Effector memory CD4-positive, alpha-beta T cell (primary cell): ENCODE results near the gene PMVK.

Experiments
- DNase-seq, 3 donors: peaks; one replicate each; pipeline ENCODE4 v3.0.0-alpha.2; 2020
- H3K27ac ChIP-seq: 2 replicates; pipeline ENCODE4 v1.7.0; 2013; ENCODE audit warnings: mild to moderate bottlenecking, low read length, moderate library complexity; ENCODE audit not compliant: insufficient read depth, poor library complexity, severe bottlenecking
- H3K27me3 ChIP-seq: replicated peaks from 2 replicates; pipeline ENCODE4 v1.7.0; 2013; ENCODE audit warnings: mild to moderate bottlenecking, low read length; ENCODE audit not compliant: insufficient read depth, control insufficient read depth, poor library complexity, severe bottlenecking
- H3K36me3 ChIP-seq: 2 replicates; pipeline ENCODE4 v1.7.0; 2013; ENCODE audit warnings: mild to moderate bottlenecking, low read length, moderate library complexity; ENCODE audit not compliant: control insufficient read depth, insufficient read depth
- H3K4me1 ChIP-seq: 2 replicates; pipeline ENCODE4 v1.7.0; 2013; ENCODE audit warnings: low read length, mild to moderate bottlenecking; ENCODE audit not compliant: control insufficient read depth, insufficient read depth, poor library complexity, severe bottlenecking
- H3K4me3 ChIP-seq: 2 replicates; pipeline ENCODE4 v1.7.0; 2013; ENCODE audit warnings: low read length, low read depth, mild to moderate bottlenecking; ENCODE audit not compliant: insufficient read depth, poor library complexity, severe bottlenecking
- H3K9me3 ChIP-seq: 2 replicates; pipeline ENCODE4 v1.7.0; 2013; ENCODE audit warnings: mild to moderate bottlenecking, low read length, moderate library complexity; ENCODE audit not compliant: control insufficient read depth

Gene PMVK

GRCh38 chr1:154948079-154948478 is 11.6 kb upstream of the PMVK start:
- H3K4me1 ChIP-seq: peaks cover 47% of the 10 kb centered on the region
- DNase-seq: no peak
- no peaks in the 10 kb centered on the region for H3K27me3 ChIP-seq
- H3K4me3 ChIP-seq: no peak overlapping the region
- H3K27ac ChIP-seq: peak overlapping the region; percentile 53
- peaks cover 58% of the 10 kb centered on the region for H3K36me3 ChIP-seq
- H3K9me3 ChIP-seq: no peaks in the 10 kb centered on the region

- no peaks in the 10 kb centered on the region for H3K27me3 ChIP-seq
- DNase-seq: no peak
- peaks cover 54% of the 10 kb centered on the region for H3K36me3 ChIP-seq
- H3K27ac ChIP-seq: no peak overlapping the region
- no peaks in the 10 kb centered on the region for H3K9me3 ChIP-seq
- peaks cover 47% of the 10 kb centered on the region for H3K4me1 ChIP-seq
- H3K4me3 ChIP-seq: no peak overlapping the region
These were observed 9.7 kb upstream of the PMVK start for GRCh38 chr1:154945962-154946850.

GRCh38 chr1:154945160-154945961 is 8.8 kb upstream of the PMVK start:
- peaks cover 47% of the 10 kb centered on the region for H3K36me3 ChIP-seq
- H3K27me3 ChIP-seq: no peaks in the 10 kb centered on the region
- peak overlapping the region; percentile 80 for H3K27ac ChIP-seq
- DNase-seq: no peak
- no peak overlapping the region for H3K4me3 ChIP-seq
- H3K4me1 ChIP-seq: peaks cover 47% of the 10 kb centered on the region
- H3K9me3 ChIP-seq: no peaks in the 10 kb centered on the region

DNA sequence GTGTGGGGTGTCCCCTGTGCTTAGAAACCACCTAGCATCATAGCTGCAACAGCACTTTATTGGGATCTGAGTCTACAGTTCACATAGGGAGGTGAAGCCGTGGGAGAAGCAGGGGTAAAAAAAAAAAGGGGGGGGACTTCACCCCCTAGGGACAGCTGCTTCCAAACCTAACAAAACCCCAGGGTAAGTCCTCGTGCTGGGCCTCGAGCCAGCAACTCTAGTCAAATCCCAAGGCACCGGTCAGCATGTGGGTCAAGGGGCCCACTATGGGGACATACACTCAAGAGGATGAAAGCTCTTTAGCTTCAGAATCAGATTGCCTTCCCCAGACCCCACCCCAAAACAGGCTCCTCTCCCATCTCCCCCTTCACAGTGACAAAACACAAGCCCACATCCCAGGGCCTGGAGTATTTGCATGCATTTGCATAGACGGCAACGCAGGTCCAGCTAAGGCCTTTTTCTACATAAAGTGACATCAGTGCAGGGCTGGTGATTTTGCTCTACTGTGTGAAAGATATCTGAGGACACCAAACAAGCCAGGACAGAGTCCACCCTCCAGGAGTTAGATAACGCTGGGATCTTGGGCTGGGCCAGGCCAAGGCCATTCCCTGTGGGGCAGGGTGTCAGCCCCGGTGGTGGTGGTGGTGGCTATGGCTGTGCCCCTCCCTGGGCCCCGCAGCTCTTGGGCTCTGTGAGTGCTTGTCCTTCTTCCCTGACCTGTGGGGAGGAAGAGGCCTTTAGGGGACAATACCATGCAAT is 8.1 kb upstream of the PMVK start:
- peaks cover 47% of the 10 kb centered on the region for H3K36me3 ChIP-seq
- H3K27ac ChIP-seq: peak overlapping the region; percentile 80
- H3K9me3 ChIP-seq: no peaks in the 10 kb centered on the region
- H3K27me3 ChIP-seq: no peaks in the 10 kb centered on the region
- DNase-seq: no peak
- peaks cover 50% of the 10 kb centered on the region for H3K4me1 ChIP-seq
- no peak overlapping the region for H3K4me3 ChIP-seq

GRCh38 chr1:154943649-154944400 is 7.3 kb upstream of the PMVK start:
- no peaks in the 10 kb centered on the region for H3K27me3 ChIP-seq
- no peaks in the 10 kb centered on the region for H3K9me3 ChIP-seq
- DNase-seq: no peak
- H3K27ac ChIP-seq: peak overlapping the region; percentile 80
- H3K4me3 ChIP-seq: no peak overlapping the region
- H3K4me1 ChIP-seq: peaks cover 50% of the 10 kb centered on the region
- peaks cover 46% of the 10 kb centered on the region for H3K36me3 ChIP-seq

DNA sequence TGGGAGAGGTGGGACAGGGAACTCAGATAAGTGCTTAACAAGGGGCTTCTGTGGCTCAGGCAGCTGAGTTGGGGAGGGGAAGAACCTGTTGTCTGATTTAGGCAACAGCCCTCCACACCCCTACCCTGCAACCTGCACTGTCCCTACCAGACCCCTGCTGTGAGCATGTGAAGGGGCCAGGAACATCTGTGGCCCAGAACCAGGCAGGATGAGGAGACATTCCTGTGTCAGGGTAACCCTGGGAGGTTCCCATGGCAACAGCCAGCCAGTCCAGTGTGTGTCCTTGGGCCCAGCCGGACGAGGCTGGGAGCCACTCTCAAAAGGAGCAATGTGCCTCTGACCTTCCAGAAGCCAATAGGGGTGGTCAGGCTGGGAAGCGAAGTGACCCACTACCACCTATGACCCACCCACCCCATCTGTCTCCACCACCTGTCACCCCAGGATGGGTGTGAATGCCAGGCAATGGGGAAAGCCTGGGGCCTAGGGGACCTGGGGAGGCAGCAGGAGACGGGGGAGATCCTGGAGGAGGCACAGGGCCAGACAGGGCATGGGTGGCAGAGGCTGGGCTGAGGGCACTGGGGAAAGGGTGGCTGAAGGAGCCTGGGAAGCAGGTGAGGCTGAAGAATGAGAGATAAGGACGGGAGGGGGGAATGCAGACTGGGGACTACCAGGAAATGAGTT is 5.0 kb upstream of the PMVK start:
- H3K4me3 ChIP-seq: no peak overlapping the region
- H3K27me3 ChIP-seq: no peaks in the 10 kb centered on the region
- H3K36me3 ChIP-seq: peaks cover 25% of the 10 kb centered on the region
- H3K27ac ChIP-seq: peak overlapping the region; percentile 80
- no peak for DNase-seq
- no peaks in the 10 kb centered on the region for H3K9me3 ChIP-seq
- peaks cover 60% of the 10 kb centered on the region for H3K4me1 ChIP-seq

DNA sequence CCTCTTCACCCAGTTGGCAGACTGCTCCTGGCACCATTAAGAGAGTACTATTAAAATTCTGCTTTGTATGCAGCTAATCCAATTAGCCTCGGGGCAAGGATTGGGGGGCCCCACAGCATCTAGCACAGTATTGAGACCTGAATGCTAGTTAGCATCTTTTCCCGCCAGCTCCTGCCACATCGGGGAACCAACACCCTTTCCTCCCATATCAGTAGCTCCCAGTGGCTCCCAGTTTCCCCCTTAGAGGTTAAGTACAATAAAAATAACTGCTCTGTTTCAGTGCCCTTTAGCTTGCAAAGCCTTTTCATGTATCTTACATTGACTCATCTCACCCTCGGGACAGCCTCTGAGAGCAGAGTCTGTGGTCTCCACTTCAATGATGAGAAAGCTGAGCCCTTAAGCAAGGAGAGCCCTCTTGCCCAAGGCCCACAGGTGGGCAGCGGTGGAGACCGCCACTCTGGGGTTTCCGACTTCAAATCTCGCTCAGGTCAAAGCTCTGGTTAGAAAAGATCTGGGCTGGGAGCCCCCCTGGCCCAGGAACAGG is 4.2 kb upstream of the PMVK start:
- H3K36me3 ChIP-seq: peaks cover 17% of the 10 kb centered on the region
- no peaks in the 10 kb centered on the region for H3K27me3 ChIP-seq
- peak overlapping the region; percentile 80 for H3K27ac ChIP-seq
- peaks cover 66% of the 10 kb centered on the region for H3K4me1 ChIP-seq
- DNase-seq: no peak
- no peaks in the 10 kb centered on the region for H3K9me3 ChIP-seq
- no peak overlapping the region for H3K4me3 ChIP-seq

- Histone ChIP-seq H3K4me1 (peaks cover 68% of the 10 kb centered on the region), H3K9me3 (no peaks in the 10 kb centered on the region), H3K27ac (no peak overlapping the region), H3K4me3 (no peak overlapping the region), H3K27me3 (no peaks in the 10 kb centered on the region), H3K36me3 (peaks cover 12% of the 10 kb centered on the region)
- DNase-seq: no peak
These were observed 3.7 kb upstream of the PMVK start for GRCh38 chr1:154940213-154940560.
